A673 (cell line): ENCODE data around the gene GPR32. TPM values are rescaled to one million over a fixed set of nuclear protein-coding genes. Genes with fewer than 3 reads are reported as not detected.

Experiments
- BruUV-seq: library from RNA; stranded (reverse); fragments of 400-500 nt; replicated peaks from 2 replicates; lab custom pipeline; 2021; lab: Mats Ljungman, UMichigan
- CTCF ChIA-PET: fragments of 300-600 bp; sonication (Branson Sonifier 250); formaldehyde crosslinking; loops from one replicate; lab custom pipeline; 2022; ENCODE audit warnings: antibody characterized with exemption; lab: Charles Lee
- POLR2A ChIA-PET: fragments of 300-600 bp; sonication (Branson Sonifier 250); formaldehyde crosslinking; loops from one replicate; lab custom pipeline; 2022; ENCODE audit warnings: antibody characterized with exemption; ENCODE audit not compliant: low non-redundant PET; lab: Charles Lee
- DNase-seq: peaks from one replicate; pipeline ENCODE4 v3.0.0-alpha.2; 2015; ENCODE audit warnings: low spot score
- H3K27ac ChIP-seq: fragments of 200-600 bp; sonication (generic); 2 replicates; pipeline ENCODE4 v1.5.1; 2016; ENCODE audit warnings: mixed run types, low read depth, mild to moderate bottlenecking, mixed read lengths, antibody characterized with exemption, low read length; ENCODE audit not compliant: poor library complexity, severe bottlenecking
- H3K27me3 ChIP-seq: fragments of 200-600 bp; sonication (generic); replicated peaks from 2 replicates; pipeline ENCODE4 v1.6.1; 2017; ENCODE audit warnings: mixed run types, low read depth, mild to moderate bottlenecking, mixed read lengths, antibody characterized with exemption, low read length; ENCODE audit not compliant: insufficient read depth, poor library complexity
- H3K36me3 ChIP-seq: fragments of 200-600 bp; sonication (generic); 2 replicates; pipeline ENCODE4 v1.6.1; 2016; ENCODE audit warnings: mixed run types, mild to moderate bottlenecking, mixed read lengths, antibody characterized with exemption, low read length; ENCODE audit not compliant: insufficient read depth, poor library complexity, severe bottlenecking
- H3K4me1 ChIP-seq: fragments of 200-600 bp; sonication (generic); 2 replicates; pipeline ENCODE4 v1.6.1; 2017; ENCODE audit warnings: mixed run types, mild to moderate bottlenecking, mixed read lengths, antibody characterized with exemption, low read length; ENCODE audit not compliant: insufficient read depth, poor library complexity, severe bottlenecking
- H3K4me3 ChIP-seq: fragments of 200-600 bp; sonication (generic); 2 replicates; pipeline ENCODE4 v1.5.1; 2016; ENCODE audit warnings: low read depth, mixed run types, mild to moderate bottlenecking, mixed read lengths, low read length; ENCODE audit not compliant: poor library complexity, severe bottlenecking
- H3K9me3 ChIP-seq: fragments of 200-600 bp; sonication (generic); 2 replicates; pipeline ENCODE4 v1.6.1; 2016; ENCODE audit warnings: mixed run types, low read depth, mild to moderate bottlenecking, mixed read lengths, antibody characterized with exemption, low read length; ENCODE audit not compliant: poor library complexity, severe bottlenecking
- CTCF ChIP-seq: fragments of 300-800, 200-600 bp; sonication (generic); conservative IDR thresholded peaks from 2 replicates; pipeline ENCODE4 v1.5.1; 2017; ENCODE audit warnings: low read depth, mild to moderate bottlenecking, antibody characterized with exemption, low read length, moderate library complexity, mixed read lengths
- EZH2 ChIP-seq: fragments of 200-600 bp; sonication (generic); IDR thresholded peaks from 2 replicates; pipeline ENCODE4 v1.6.1; 2017; ENCODE audit warnings: borderline replicate concordance, low read depth, mild to moderate bottlenecking, mixed read lengths, antibody characterized with exemption, low read length; ENCODE audit not compliant: poor library complexity, severe bottlenecking
- intact Hi-C: fragments of 100-400 bp; cut with micrococcal nuclease; formaldehyde crosslinking; loops from one replicate; pipeline ENCODE4 v1.10.0; 2022; ENCODE audit not compliant: unreplicated experiment
- total RNA-seq: library from RNA; stranded (reverse); gene quantifications from 2 replicates; pipeline ENCODE4 v1.2.3, GENCODE V29; 2021

GPR32 gene
- total RNA-seq, 1 experiment from 2014 or later: not detected

- BruUV-seq: no TSS peak
- POLR2A ChIA-PET: no interaction called here
- H3K36me3 ChIP-seq: peaks cover 69% of the 10 kb centered on the region
These were observed 27.8 kb downstream of the GPR32 start for GRCh38 chr19:50797781-50798658.

GRCh38 chr19:50798659-50799546 is 28.6 kb downstream of the GPR32 start:
- Histone ChIP-seq H3K4me3 (no peak overlapping the region), H3K9me3 (no peaks in the 10 kb centered on the region), H3K27ac (peak overlapping the region; percentile 50), H3K27me3 (no peaks in the 10 kb centered on the region), H3K36me3 (peaks cover 75% of the 10 kb centered on the region), H3K4me1 (peaks cover 27% of the 10 kb centered on the region)
- no TSS peak for BruUV-seq
- DNase-seq: no peak
- intact Hi-C loops: no loop called here
- CTCF ChIA-PET: no interaction called here
- POLR2A ChIA-PET: no interaction called here
- TF ChIP-seq EZH2 (no peak), CTCF (no peak)

More at GRCh38 chr19:50797781-50798658, 27.8 kb downstream of the GPR32 start:
- no peak for TF ChIP-seq CTCF
- TF ChIP-seq EZH2: no peak
- no peak for DNase-seq
- CTCF ChIA-PET: no interaction called here
- intact Hi-C loops: no loop called here
- no peaks in the 10 kb centered on the region for H3K27me3 ChIP-seq
- no peak overlapping the region for H3K27ac ChIP-seq
- no peak overlapping the region for H3K4me3 ChIP-seq
- H3K9me3 ChIP-seq: no peaks in the 10 kb centered on the region
- H3K4me1 ChIP-seq: peaks cover 31% of the 10 kb centered on the region

GRCh38 chr19:50799547-50799851 is 29.2 kb downstream of the GPR32 start:
- Histone ChIP-seq H3K4me1 (peaks cover 21% of the 10 kb centered on the region), H3K27ac (peak overlapping the region; percentile 50), H3K27me3 (no peaks in the 10 kb centered on the region), H3K4me3 (no peak overlapping the region), H3K9me3 (no peaks in the 10 kb centered on the region), H3K36me3 (peaks cover 75% of the 10 kb centered on the region)
- CTCF ChIA-PET: no interaction called here
- DNase-seq: no peak
- TF ChIP-seq EZH2 (no peak), CTCF (no peak)
- no TSS peak for BruUV-seq
- intact Hi-C loops: no loop called here
- POLR2A ChIA-PET: no interaction called here
